CD14-positive monocyte (primary cell): Measurements from ENCODE around the gene SUSD1. TPM values are rescaled to one million over a fixed set of nuclear protein-coding genes. Genes with fewer than 3 reads are reported as not detected.
A peak's percentile ranks its signal among the peaks of the same experiment; 100 is the strongest.

ENCODE experiments used
- DNase-seq, 3 donors: peaks; one replicate each; pipeline ENCODE4 v3.0.0-alpha.2; 2011 to 2022
- H2AFZ ChIP-seq: 2 replicates; pipeline ENCODE4 v1.6.0; 2012; ENCODE audit warnings: mild to moderate bottlenecking, low read depth, low read length, inconsistent platforms; ENCODE audit not compliant: insufficient read depth, poor library complexity, severe bottlenecking
- H3K27ac ChIP-seq, 2 donors: 1 replicate in 1 of 2; 2 replicates in 1 of 2; pipeline ENCODE4 v1.5.1; 2012 to 2013; ENCODE audit warnings: low read length in 2 of 2, control low read depth in 1 of 2, inconsistent platforms in 1 of 2, low read depth in 1 of 2, mild to moderate bottlenecking in 1 of 2
- H3K27me3 ChIP-seq, 2 donors: one replicate each; pipeline versions ENCODE4 v1.6.0 to v1.6.1; 2011 to 2013; ENCODE audit warnings: low read length in 2 of 2; ENCODE audit not compliant: control insufficient read depth in 2 of 2, insufficient read depth in 2 of 2
- H3K36me3 ChIP-seq, 2 donors: replicated peaks in 1 of 2; 1 replicate in 1 of 2; 2 replicates in 1 of 2; pipeline versions ENCODE4 v1.5.1 to v1.6.1; 2012 to 2013; ENCODE audit warnings: low read length in 2 of 2, control low read depth in 1 of 2, inconsistent platforms in 1 of 2, mild to moderate bottlenecking in 1 of 2; ENCODE audit not compliant: insufficient read depth in 2 of 2, control insufficient read depth in 1 of 2
- H3K4me1 ChIP-seq, 2 donors: 1 replicate in 1 of 2; 2 replicates in 1 of 2; pipeline versions ENCODE4 v1.5.1 to v1.6.1; 2012 to 2013; ENCODE audit warnings: low read length in 2 of 2, control low read depth in 1 of 2, inconsistent platforms in 1 of 2, mild to moderate bottlenecking in 1 of 2, moderate library complexity in 1 of 2; ENCODE audit not compliant: insufficient read depth in 2 of 2, control insufficient read depth in 1 of 2
- H3K4me2 ChIP-seq: replicated peaks from 2 replicates; pipeline ENCODE3; 2012; ENCODE audit warnings: low read length, moderate library complexity, mild to moderate bottlenecking; ENCODE audit not compliant: poor library complexity, severe bottlenecking; ENCODE audit errors: extremely low read depth
- H3K4me3 ChIP-seq, 3 experiments: fragments of 200-600 bp in 1 of 3; sonication (generic) in 1 of 3; replicated peaks in 1 of 3; 1 replicate in 2 of 3; 2 replicates in 1 of 3; pipeline ENCODE4 v1.5.1; 2011 to 2013; ENCODE audit warnings: low read length in 3 of 3, mild to moderate bottlenecking in 3 of 3, control low read depth in 2 of 3, low read depth in 2 of 3, inconsistent platforms in 1 of 3, moderate library complexity in 1 of 3
- H3K79me2 ChIP-seq: 2 replicates; pipeline ENCODE4 v1.6.0; 2012; ENCODE audit warnings: mild to moderate bottlenecking, control low read depth, inconsistent platforms, low read length, moderate library complexity; ENCODE audit not compliant: insufficient read depth
- H3K9ac ChIP-seq: 2 replicates; pipeline ENCODE4 v1.6.0; 2017; ENCODE audit warnings: low read length, mild to moderate bottlenecking; ENCODE audit not compliant: insufficient read depth, poor library complexity, severe bottlenecking
- H3K9me3 ChIP-seq, 2 donors: replicated peaks in 1 of 2; 1 replicate in 1 of 2; 2 replicates in 1 of 2; pipeline versions ENCODE4 v1.5.1 to v1.6.1; 2012 to 2013; ENCODE audit warnings: low read length in 2 of 2, control low read depth in 1 of 2; ENCODE audit not compliant: control insufficient read depth in 1 of 2, insufficient read depth in 1 of 2
- H4K20me1 ChIP-seq: 2 replicates; pipeline ENCODE4 v1.6.0; 2012; ENCODE audit warnings: mild to moderate bottlenecking, low read length, control low read depth, moderate library complexity; ENCODE audit not compliant: insufficient read depth
- H3K27ac Mint-ChIP-seq, 7 donors: one replicate each; pipeline ENCODE4 v1.8.0; 2020; ENCODE audit warnings: mild to moderate bottlenecking in 7 of 7, mixed read lengths in 7 of 7, moderate library complexity in 6 of 7, inconsistent platforms in 2 of 7
- H3K27me3 Mint-ChIP-seq, 3 donors: one replicate each; pipeline ENCODE4 v1.8.0; 2021 to 2022; ENCODE audit warnings: low read depth in 3 of 3, mild to moderate bottlenecking in 3 of 3, mixed read lengths in 3 of 3, moderate library complexity in 3 of 3, inconsistent platforms in 1 of 3
- H3K36me3 Mint-ChIP-seq, 2 donors: one replicate each; pipeline ENCODE4 v1.8.0; 2020; ENCODE audit warnings: mixed read lengths in 2 of 2, inconsistent platforms in 1 of 2, mild to moderate bottlenecking in 1 of 2
- H3K4me1 Mint-ChIP-seq: one replicate; pipeline ENCODE4 v1.8.0; 2020; ENCODE audit warnings: mild to moderate bottlenecking, mixed read lengths
- H3K4me3 Mint-ChIP-seq, 2 donors: one replicate each; pipeline ENCODE4 v1.8.0; 2020; ENCODE audit warnings: mild to moderate bottlenecking in 2 of 2, mixed read lengths in 2 of 2, moderate library complexity in 1 of 2
- H3K9me3 Mint-ChIP-seq, 7 donors: one replicate each; pipeline ENCODE4 v1.8.0; 2020 to 2022; ENCODE audit warnings: mixed read lengths in 7 of 7, mild to moderate bottlenecking in 6 of 7, moderate library complexity in 6 of 7, inconsistent platforms in 2 of 7
- WGBS: methylation state at CpG from one replicate; pipeline ENCODE4 v1.1.5; 2013; ENCODE audit warnings: missing lambda C conversion rate; ENCODE audit not compliant: insufficient coverage; 5-methylcytosine and 5-hydroxymethylcytosine counted together
- intact Hi-C, 2 donors: fragments of 100-400 bp; cut with micrococcal nuclease; formaldehyde crosslinking; loops; one replicate each; pipeline versions ENCODE4 v1.15.0 to v1.15.1; 2023
- polyA plus RNA-seq, 3 donors: library from polyadenylated mRNA; depleted of rRNA in 1 of 3; unstranded in 2 of 3; stranded (reverse) in 1 of 3; fragments of 300-500 nt in 2 of 3; fragments of >200 nt in 1 of 3; fragmentation: Illumina TruSeq in 2 of 3; gene quantifications; 1 replicate in 2 of 3; 2 replicates in 1 of 3; pipeline ENCODE4 v1.2.3, GENCODE V29; 2012 to 2021
- TF ChIP-seq, protein P1 (sequence below): fragments of 200-600 bp; IDR thresholded peaks from one replicate; pipeline ENCODE4 v1.8.0; 2022; ENCODE audit warnings: antibody characterized with exemption, mild to moderate bottlenecking

SUSD1 gene
- polyA plus RNA-seq, 3 donors: 29.1 to 42.3 (median 30.9) TPM

DNA sequence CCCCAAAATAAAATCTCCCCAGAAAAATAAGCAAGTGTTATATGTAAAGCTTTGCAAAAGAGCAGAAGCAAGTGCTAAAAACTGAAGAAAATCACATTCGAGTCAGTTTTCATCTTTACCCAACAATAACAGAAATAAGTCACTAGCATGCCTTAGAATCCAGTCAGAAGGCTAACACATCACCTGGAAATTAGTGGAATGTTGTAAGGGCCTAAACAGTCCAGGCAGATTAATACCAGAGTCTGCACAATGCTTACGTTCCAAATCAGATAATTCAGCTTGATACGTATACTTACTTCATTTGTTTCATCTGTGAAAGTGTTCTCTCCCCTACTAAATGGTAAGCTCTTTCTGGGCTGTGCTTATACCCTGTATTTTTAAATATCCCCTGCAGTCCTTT is 42.7 kb downstream of the SUSD1 start:
- H3K4me2 ChIP-seq: no peak overlapping the region
- Mint-ChIP-seq H3K4me3 (no peak overlapping the region), H3K27ac (no peak overlapping the region), H3K27me3 (no peaks in the 10 kb centered on the region), H3K4me1 (no peaks in the 10 kb centered on the region), H3K9me3 (peaks cover 0 to 2% (median 0%) of the 10 kb centered on the region in 7 donors), H3K36me3 (peaks cover 62 to 88% of the 10 kb centered on the region in 2 donors)
- no peak overlapping the region for H2AFZ ChIP-seq
- no peak for DNase-seq
- H3K4me3 ChIP-seq: no peak overlapping the region
- H3K9ac ChIP-seq: no peak overlapping the region
- intact Hi-C loops: no loop called here
- H3K4me1 ChIP-seq: no peaks in the 10 kb centered on the region
- no peaks in the 10 kb centered on the region for H3K27me3 ChIP-seq
- TF ChIP-seq, protein P1, sequence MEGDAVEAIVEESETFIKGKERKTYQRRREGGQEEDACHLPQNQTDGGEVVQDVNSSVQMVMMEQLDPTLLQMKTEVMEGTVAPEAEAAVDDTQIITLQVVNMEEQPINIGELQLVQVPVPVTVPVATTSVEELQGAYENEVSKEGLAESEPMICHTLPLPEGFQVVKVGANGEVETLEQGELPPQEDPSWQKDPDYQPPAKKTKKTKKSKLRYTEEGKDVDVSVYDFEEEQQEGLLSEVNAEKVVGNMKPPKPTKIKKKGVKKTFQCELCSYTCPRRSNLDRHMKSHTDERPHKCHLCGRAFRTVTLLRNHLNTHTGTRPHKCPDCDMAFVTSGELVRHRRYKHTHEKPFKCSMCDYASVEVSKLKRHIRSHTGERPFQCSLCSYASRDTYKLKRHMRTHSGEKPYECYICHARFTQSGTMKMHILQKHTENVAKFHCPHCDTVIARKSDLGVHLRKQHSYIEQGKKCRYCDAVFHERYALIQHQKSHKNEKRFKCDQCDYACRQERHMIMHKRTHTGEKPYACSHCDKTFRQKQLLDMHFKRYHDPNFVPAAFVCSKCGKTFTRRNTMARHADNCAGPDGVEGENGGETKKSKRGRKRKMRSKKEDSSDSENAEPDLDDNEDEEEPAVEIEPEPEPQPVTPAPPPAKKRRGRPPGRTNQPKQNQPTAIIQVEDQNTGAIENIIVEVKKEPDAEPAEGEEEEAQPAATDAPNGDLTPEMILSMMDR: no peak
- peaks cover 13% of the 10 kb centered on the region for H4K20me1 ChIP-seq
- H3K9me3 ChIP-seq: no peaks in the 10 kb centered on the region
- no peak overlapping the region for H3K27ac ChIP-seq
- no CpG with 5 or more reads among the region's 3 CpGs for WGBS
- peaks cover 48 to 90% of the 10 kb centered on the region in 2 donors for H3K36me3 ChIP-seq
- H3K79me2 ChIP-seq: no peaks in the 10 kb centered on the region

DNA sequence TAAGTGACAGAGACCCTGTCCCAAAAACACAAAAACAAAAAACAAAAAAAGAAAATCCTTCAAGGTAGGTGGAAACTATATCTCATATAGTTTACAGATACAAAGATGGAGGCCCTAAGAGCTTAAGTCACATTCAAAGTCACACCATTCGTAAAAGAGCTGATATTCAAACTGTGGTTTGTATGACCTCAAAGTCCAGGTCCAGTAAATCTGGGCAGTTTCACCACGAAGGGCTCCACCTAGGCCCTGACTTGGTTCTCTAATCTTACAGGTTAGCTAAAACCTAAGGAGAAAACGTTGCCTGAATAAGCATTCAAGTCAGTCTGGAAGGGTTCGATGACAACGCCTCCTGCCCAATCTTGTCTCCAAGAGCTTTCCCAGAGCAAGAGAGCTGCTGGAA is 44.1 kb downstream of the SUSD1 start:
- Histone ChIP-seq H3K4me1 (no peaks in the 10 kb centered on the region), H3K4me3 (no peak overlapping the region), H4K20me1 (peaks cover 13% of the 10 kb centered on the region), H3K27ac (no peak overlapping the region), H3K27me3 (no peaks in the 10 kb centered on the region), H3K9me3 (no peaks in the 10 kb centered on the region), H3K36me3 (peaks cover 39 to 88% of the 10 kb centered on the region in 2 donors), H3K4me2 (no peak overlapping the region), H3K79me2 (no peaks in the 10 kb centered on the region), H3K9ac (no peak overlapping the region), H2AFZ (no peak overlapping the region)
- TF ChIP-seq, protein P1: no peak
- Mint-ChIP-seq H3K4me1 (no peaks in the 10 kb centered on the region), H3K27ac (peak overlapping the region in 1 of 7 donors; percentile 53), H3K4me3 (no peak overlapping the region), H3K9me3 (peaks cover 0 to 2% (median 0%) of the 10 kb centered on the region in 7 donors), H3K36me3 (peaks cover 60 to 88% of the 10 kb centered on the region in 2 donors), H3K27me3 (no peaks in the 10 kb centered on the region)
- DNase-seq: no peak
- 98% methylated on average over 5 of the region's 5 CpGs for WGBS
- intact Hi-C loops: no loop called here
